Spleen (tissue), 7 donors: ENCODE results near the gene TAF1B.

ENCODE experiments used
- POLR2AphosphoS5 ChIP-seq, 3 donors: sonication (generic); formaldehyde crosslinking; IDR thresholded peaks; one replicate each; pipeline ENCODE4 v1.5.1; 2017; ENCODE audit warnings: antibody characterized with exemption in 3 of 3
- TF ChIP-seq, protein P1 (sequence below), 11 experiments: fragments of 200-600 bp in 7 of 11; fragments of 450-650 bp in 4 of 11; sonication (generic) in 4 of 11; IDR thresholded peaks in 8 of 11; conservative IDR thresholded peaks in 3 of 11; 1 replicate in 7 of 11; 2 replicates in 4 of 11; pipeline versions ENCODE4 v1.4.0 to v1.8.0; 2016 to 2021; ENCODE audit warnings: antibody characterized with exemption in 11 of 11, inconsistent platforms in 4 of 11, mild to moderate bottlenecking in 1 of 11
- donor health status: DM: no; HTN: no; CAD: no; lungs with moderate emphysema.
- donor health status: DM: no; HTN: no; CAD: no.
- donor health status: DM: no; HTN: no; CAD: no.

DNA sequence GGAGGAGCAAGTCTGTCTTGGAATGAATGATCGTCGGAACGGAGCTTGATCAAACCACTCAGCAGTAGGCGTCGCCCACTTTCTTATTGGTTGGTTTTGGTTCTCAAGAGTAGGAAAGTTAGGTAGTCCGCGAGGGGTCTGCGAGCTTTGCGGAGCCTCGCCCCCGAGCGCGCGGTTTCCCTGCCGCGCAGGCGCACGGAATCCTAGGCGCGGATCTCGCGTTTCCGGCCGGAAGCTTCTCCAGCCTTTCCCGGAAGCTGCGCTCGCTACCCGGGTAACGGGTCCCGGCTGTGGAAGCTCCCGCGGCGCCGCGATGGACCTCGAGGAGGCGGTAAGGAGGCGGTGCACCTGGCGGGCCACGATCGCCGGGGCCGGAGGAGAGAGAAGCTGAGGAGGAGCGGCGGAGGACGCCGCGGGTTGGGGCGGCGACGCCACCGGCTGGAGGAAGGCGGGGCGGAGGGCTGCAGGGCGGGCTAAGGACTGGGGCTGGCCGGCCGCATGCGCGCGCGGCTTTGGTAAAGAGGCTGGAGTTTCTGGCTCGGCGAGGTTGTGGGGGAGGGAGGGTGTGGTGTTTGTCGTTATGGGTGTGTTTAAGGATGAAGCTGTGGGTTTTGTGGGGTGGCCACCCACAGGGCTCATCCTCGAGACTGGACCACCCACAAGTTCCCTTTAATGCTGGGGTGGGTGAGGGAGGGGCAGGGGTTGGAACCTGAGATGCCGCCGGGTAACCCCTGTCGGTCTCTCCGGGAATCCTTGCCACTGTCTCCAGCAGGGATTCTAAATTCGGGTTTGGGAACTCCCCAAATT lies at the start of gene TAF1B:
- TF ChIP-seq, protein P1, sequence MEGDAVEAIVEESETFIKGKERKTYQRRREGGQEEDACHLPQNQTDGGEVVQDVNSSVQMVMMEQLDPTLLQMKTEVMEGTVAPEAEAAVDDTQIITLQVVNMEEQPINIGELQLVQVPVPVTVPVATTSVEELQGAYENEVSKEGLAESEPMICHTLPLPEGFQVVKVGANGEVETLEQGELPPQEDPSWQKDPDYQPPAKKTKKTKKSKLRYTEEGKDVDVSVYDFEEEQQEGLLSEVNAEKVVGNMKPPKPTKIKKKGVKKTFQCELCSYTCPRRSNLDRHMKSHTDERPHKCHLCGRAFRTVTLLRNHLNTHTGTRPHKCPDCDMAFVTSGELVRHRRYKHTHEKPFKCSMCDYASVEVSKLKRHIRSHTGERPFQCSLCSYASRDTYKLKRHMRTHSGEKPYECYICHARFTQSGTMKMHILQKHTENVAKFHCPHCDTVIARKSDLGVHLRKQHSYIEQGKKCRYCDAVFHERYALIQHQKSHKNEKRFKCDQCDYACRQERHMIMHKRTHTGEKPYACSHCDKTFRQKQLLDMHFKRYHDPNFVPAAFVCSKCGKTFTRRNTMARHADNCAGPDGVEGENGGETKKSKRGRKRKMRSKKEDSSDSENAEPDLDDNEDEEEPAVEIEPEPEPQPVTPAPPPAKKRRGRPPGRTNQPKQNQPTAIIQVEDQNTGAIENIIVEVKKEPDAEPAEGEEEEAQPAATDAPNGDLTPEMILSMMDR (IDR thresholded peaks at IDR 0.05 in 8 of 11, conservative IDR thresholded peaks at IDR 0.05 in 3 of 11): peak in 3 of 11 experiments; percentile 17 to 46 (median 30)
- TF ChIP-seq POLR2AphosphoS5 (IDR thresholded peaks at IDR 0.05): peak; percentile 94 to 96 (median 95)
